Stimulated activated CD8-positive, alpha-beta memory T cell treated with anti-CD3 and anti-CD28 coated beads, Interleukin-2, amount 100 ng/mL, for 1 hour (primary cell): ENCODE measurements around the gene BUD23.
"Not testable (repeated sequence)": the region's sequence is repeated elsewhere in the genome, so short reads cannot be mapped to it uniquely, and the experiment has no call there.

Experiments used
- DNase-seq, 2 donors: peaks; one replicate each; pipeline ENCODE4 v3.0.0-alpha.2; 2020; ENCODE audit warnings: low read depth in 2 of 2

The BUD23 gene

GRCh38 chr7:73718905-73719805, 35.8 kb downstream of the BUD23 start, which contains the start of gene STX1A:
Gene STX1A, minus strand, starts transcription at chr7:73719669. Its CDS starts 38 bp downstream, at chr7:73719631.
- peak; percentile 43 to 53 for DNase-seq

GRCh38 chr7:73719806-73720169, 36.4 kb downstream of the BUD23 start:
- DNase-seq: no peak

GRCh38 chr7:73720443-73720842, 37.0 kb downstream of the BUD23 start:
- DNase-seq: not testable (repeated sequence)

- no peak for DNase-seq
These were observed 38.0 kb downstream of the BUD23 start for GRCh38 chr7:73721377-73721817.

GRCh38 chr7:73722182-73722581, 38.8 kb downstream of the BUD23 start:
- not testable (repeated sequence) for DNase-seq

- DNase-seq: no peak
These were observed 39.4 kb downstream of the BUD23 start for GRCh38 chr7:73722785-73723184.

GRCh38 chr7:73723813-73724212, 40.4 kb downstream of the BUD23 start:
- DNase-seq: no peak

- no peak for DNase-seq
These were observed 42.7 kb downstream of the BUD23 start for GRCh38 chr7:73726083-73726466.

GRCh38 chr7:73727952-73728351, 44.6 kb downstream of the BUD23 start:
- no peak for DNase-seq

GRCh38 chr7:73728551-73728950, 45.2 kb downstream of the BUD23 start:
- DNase-seq: no peak

GRCh38 chr7:73730485-73730884, 47.1 kb downstream of the BUD23 start:
- no peak for DNase-seq

GRCh38 chr7:73732397-73732796, 49.0 kb downstream of the BUD23 start:
- DNase-seq: no peak

- DNase-seq: peak; percentile 59 to 68
These were observed 51.5 kb downstream of the BUD23 start for GRCh38 chr7:73734619-73735527.

GRCh38 chr7:73735528-73735905, 52.1 kb downstream of the BUD23 start:
- DNase-seq: no peak

- DNase-seq: no peak
These were observed 53.5 kb downstream of the BUD23 start for GRCh38 chr7:73736885-73737284.

GRCh38 chr7:73737491-73738219, 54.3 kb downstream of the BUD23 start:
- no peak for DNase-seq

GRCh38 chr7:73738220-73738611, 54.8 kb downstream of the BUD23 start:
- DNase-seq: peak in 1 of 2 donors; percentile 54

GRCh38 chr7:73738612-73739386, 55.4 kb downstream of the BUD23 start, which contains the start of gene ABHD11:
Gene ABHD11, minus strand, starts transcription at chr7:73738802. Its CDS starts 32 bp downstream, at chr7:73738770.
- DNase-seq: peak; percentile 99

- DNase-seq: no peak
These were observed 56.0 kb downstream of the BUD23 start for GRCh38 chr7:73739387-73739767.

- DNase-seq: no peak
These were observed 56.8 kb downstream of the BUD23 start for GRCh38 chr7:73740212-73740611.

GRCh38 chr7:73740771-73741170, 57.4 kb downstream of the BUD23 start:
- no peak for DNase-seq
